Suprapubic skin (tissue), 3 donors: ENCODE measurements around the gene GNA14.

ENCODE experiments used
- CTCF ChIP-seq, 2 donors: fragments of 200-600 bp in 1 of 2; fragments of 450-650 bp in 1 of 2; sonication (generic) in 1 of 2; IDR thresholded peaks; one replicate each; pipeline ENCODE4 v1.5.1; 2016 to 2019; ENCODE audit warnings: antibody characterized with exemption in 2 of 2, mild to moderate bottlenecking in 1 of 2, moderate library complexity in 1 of 2
- POLR2AphosphoS5 ChIP-seq, 3 donors: sonication (generic); formaldehyde crosslinking; IDR thresholded peaks; one replicate each; pipeline ENCODE4 v1.6.1; 2017; ENCODE audit warnings: antibody characterized with exemption in 3 of 3

DNA sequence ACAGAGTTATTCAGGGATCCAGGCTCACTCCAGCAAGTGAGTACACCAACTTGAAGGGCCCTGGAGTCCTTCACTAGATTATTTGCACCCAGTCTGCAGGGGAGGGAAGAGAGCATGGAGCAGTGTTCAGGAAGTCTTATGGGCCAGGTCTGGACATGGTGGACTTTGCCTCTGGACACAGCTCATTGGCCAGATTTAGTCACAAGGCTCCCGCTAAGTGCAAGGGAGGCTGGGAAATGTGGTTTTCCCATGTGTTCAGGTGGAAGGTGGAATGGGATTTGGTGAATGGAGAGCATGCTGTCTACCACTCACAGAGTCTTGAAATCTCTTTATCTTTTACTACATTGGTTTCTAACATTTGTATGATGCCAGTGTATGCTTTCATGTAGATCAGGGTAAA lies 200.5 kb downstream of the GNA14 start:
- TF ChIP-seq CTCF (IDR thresholded peaks at IDR 0.05) (no peak), POLR2AphosphoS5 (IDR thresholded peaks at IDR 0.05) (no peak)
